ENCODE data around the gene ATP5MC2.

ATP5MC2 gene

GRCh38 chr12:53713516-53713915 lies 37.6 kb upstream of the ATP5MC2 start:
- Histone ChIP-seq H3K4me1 (ENCODE audit: insufficient read depth, low read length) (no peaks in the 10 kb centered on the region), H3K4me2 (ENCODE audit: insufficient read depth, low read length) (no peak overlapping the region), H3K27me3 (ENCODE audit: insufficient read depth, low read length, poor library complexity) (no peaks in the 10 kb centered on the region), H3K79me2 (ENCODE audit: insufficient read depth, low read length) (no peaks in the 10 kb centered on the region), H3K36me3 (ENCODE audit: insufficient read depth, low read length) (0 out of 2 replicates have a peak, but pooled peaks cover 3% of the 10 kb centered on the region), H3K27ac (ENCODE audit: low read length) (no peak overlapping the region), H3K9ac (ENCODE audit: low read depth, low read length) (no peak overlapping the region), H3K4me3 (ENCODE audit: low read depth in 1 of 2, low read length in 2 of 2) (no peak overlapping the region), H3K9me3 (ENCODE audit: insufficient read depth, low read length, severe bottlenecking) (no peaks in the 10 kb centered on the region), H2AFZ (ENCODE audit: low read depth, low read length) (no peak overlapping the region), H4K20me1 (ENCODE audit: insufficient read depth, low read length) (no peaks in the 10 kb centered on the region)
- no peak for TF ChIP-seq EZH2 (IDR thresholded peaks at IDR 0.05; ENCODE audit: borderline replicate concordance, low read depth, low read length, severe bottlenecking)
- TF ChIP-seq CTCF (IDR thresholded peaks at IDR 0.05; ENCODE audit: borderline replicate concordance, extremely low read depth, low read length, poor library complexity, severe bottlenecking) = no peak
- DNase-seq = no peak
- no peak for ATAC-seq (ENCODE audit: insufficient read depth, low read depth)

- H3K4me1 ChIP-seq (ENCODE audit: insufficient read depth, low read length) = no peaks in the 10 kb centered on the region
- H3K9ac ChIP-seq (ENCODE audit: low read depth, low read length) = no peak overlapping the region
- H2AFZ ChIP-seq (ENCODE audit: low read depth, low read length) = no peak overlapping the region
- no peak overlapping the region for H3K4me3 ChIP-seq (ENCODE audit: low read depth in 1 of 2, low read length in 2 of 2)
- no peak overlapping the region for H3K27ac ChIP-seq (ENCODE audit: low read length)
- H4K20me1 ChIP-seq (ENCODE audit: insufficient read depth, low read length) = no peaks in the 10 kb centered on the region
- ATAC-seq (ENCODE audit: insufficient read depth, low read depth) (no peak), DNase-seq (no peak)
- H3K9me3 ChIP-seq (ENCODE audit: insufficient read depth, low read length, severe bottlenecking) = no peaks in the 10 kb centered on the region
- TF ChIP-seq EZH2 (IDR thresholded peaks at IDR 0.05; ENCODE audit: borderline replicate concordance, low read depth, low read length, severe bottlenecking) = no peak
- TF ChIP-seq CTCF (IDR thresholded peaks at IDR 0.05; ENCODE audit: borderline replicate concordance, extremely low read depth, low read length, poor library complexity, severe bottlenecking) = no peak
- H3K4me2 ChIP-seq (ENCODE audit: insufficient read depth, low read length) = no peak overlapping the region
- H3K79me2 ChIP-seq (ENCODE audit: insufficient read depth, low read length) = no peaks in the 10 kb centered on the region
- peaks cover 4% of the 10 kb centered on the region for H3K27me3 ChIP-seq (ENCODE audit: insufficient read depth, low read length, poor library complexity)
- 0 out of 2 replicates have a peak, but pooled peaks cover 3% of the 10 kb centered on the region for H3K36me3 ChIP-seq (ENCODE audit: insufficient read depth, low read length)
Measured at GRCh38 chr12:53712059-53712643, 36.3 kb upstream of the ATP5MC2 start.

- no peak for ATAC-seq (ENCODE audit: insufficient read depth, low read depth)
Measured at GRCh38 chr12:53710091-53710490, 34.2 kb upstream of the ATP5MC2 start.

More at GRCh38 chr12:53710091-53710490, 34.2 kb upstream of the ATP5MC2 start:
- Histone ChIP-seq H3K4me1 (ENCODE audit: insufficient read depth, low read length) (no peaks in the 10 kb centered on the region), H3K27ac (ENCODE audit: low read length) (no peak overlapping the region), H3K4me3 (ENCODE audit: low read depth in 1 of 2, low read length in 2 of 2) (no peak overlapping the region), H3K79me2 (ENCODE audit: insufficient read depth, low read length) (no peaks in the 10 kb centered on the region), H3K9me3 (ENCODE audit: insufficient read depth, low read length, severe bottlenecking) (no peaks in the 10 kb centered on the region), H3K36me3 (ENCODE audit: insufficient read depth, low read length) (no peaks in the 10 kb centered on the region), H3K9ac (ENCODE audit: low read depth, low read length) (no peak overlapping the region), H2AFZ (ENCODE audit: low read depth, low read length) (no peak overlapping the region), H3K4me2 (ENCODE audit: insufficient read depth, low read length) (no peak overlapping the region), H3K27me3 (ENCODE audit: insufficient read depth, low read length, poor library complexity) (peaks cover 11% of the 10 kb centered on the region), H4K20me1 (ENCODE audit: insufficient read depth, low read length) (no peaks in the 10 kb centered on the region)
- DNase-seq = no peak
- TF ChIP-seq EZH2 (IDR thresholded peaks at IDR 0.05; ENCODE audit: borderline replicate concordance, low read depth, low read length, severe bottlenecking) = no peak
- TF ChIP-seq CTCF (IDR thresholded peaks at IDR 0.05; ENCODE audit: borderline replicate concordance, extremely low read depth, low read length, poor library complexity, severe bottlenecking) = no peak
